Epidermal melanocyte (primary cell): ENCODE data around the gene ALG14.
"Not testable (repeated sequence)": the region's sequence is repeated elsewhere in the genome, so short reads cannot be mapped to it uniquely, and the experiment has no call there.

Source experiments
- DNase-seq: peaks from one replicate; pipeline ENCODE4 v3.0.0; 2011; ENCODE audit warnings: low spot score; ENCODE audit not compliant: insufficient read length

The ALG14 gene

DNA sequence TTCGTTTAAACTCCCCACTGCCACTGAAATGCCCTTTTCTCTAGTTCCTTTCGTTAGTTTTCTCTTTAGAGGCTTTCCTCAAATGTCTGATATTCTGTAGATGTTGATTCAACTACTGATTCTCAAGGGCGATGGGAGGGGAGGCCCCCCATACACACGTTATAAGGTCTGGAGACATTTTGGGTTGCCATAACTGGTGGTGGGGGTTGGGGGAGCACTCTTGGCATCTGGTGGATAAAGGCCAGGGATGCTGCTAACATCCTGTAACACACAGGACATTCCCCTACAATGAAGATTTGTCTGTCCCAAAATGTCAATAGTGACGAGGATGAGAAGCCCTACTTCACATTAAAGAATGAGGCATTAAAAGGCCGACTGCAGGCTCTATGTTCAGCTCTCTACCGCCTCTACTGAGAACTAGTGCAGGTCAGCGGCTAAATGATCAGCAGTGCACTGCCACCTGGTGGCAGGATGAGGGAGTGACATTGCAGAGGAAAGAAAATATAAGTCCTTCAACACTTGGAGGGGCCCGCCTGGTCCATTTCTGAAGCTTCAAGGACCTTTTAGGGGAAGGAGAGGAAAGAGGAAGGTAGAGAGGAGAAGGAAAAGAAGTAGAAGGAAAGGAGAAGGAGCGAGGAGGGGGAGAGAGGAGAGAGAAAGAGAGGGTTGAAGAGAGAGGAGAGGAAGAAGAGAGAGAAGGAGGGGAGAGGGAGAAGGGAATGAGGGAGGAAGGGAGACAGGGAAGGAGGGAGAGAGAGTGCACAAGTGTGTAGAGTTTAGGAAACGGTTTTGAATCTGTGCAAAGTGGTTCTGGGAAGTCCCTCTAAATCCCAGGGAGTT, 29.4 kb downstream of the ALG14 start:
- peak; percentile 82 for DNase-seq

- DNase-seq: peak; percentile 43
Observed at GRCh38 chr1:95042286-95042685, 30.5 kb downstream of the ALG14 start.

DNA sequence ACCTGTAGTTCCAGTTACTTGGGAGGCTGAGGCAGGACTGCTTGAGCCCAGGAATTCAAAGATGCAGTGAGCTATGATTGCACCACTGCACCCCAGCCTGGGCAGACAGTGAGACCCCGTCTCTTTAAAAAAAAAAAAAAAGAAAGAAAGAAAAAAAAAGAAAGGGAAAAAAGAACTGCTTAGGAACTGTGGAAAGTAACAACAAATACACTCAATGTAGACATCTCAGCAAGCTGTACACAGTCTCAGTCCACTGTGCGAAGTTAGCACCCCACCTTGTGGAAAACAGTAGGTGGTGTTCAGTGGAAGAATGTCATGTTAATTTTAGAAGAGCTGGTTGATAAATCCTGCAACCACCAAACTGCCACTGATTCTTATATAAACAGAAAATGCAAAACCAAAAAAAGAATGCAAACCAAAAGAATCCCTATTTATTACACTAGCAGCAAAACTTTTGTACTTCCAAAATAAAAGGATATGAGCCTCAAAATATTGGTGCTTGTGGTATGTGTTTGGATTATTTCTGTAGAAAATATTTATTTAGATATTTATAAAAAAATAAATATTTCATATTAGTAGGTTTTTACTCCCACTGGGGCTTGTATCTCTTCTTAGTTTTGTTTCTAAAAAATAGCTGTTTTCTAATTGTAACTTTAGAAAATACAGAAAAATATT, 31.1 kb downstream of the ALG14 start:
- peak; percentile 68 for DNase-seq

- DNase-seq: no peak
Observed at GRCh38 chr1:95040032-95040525, 32.7 kb downstream of the ALG14 start.

- no peak for DNase-seq
Observed at GRCh38 chr1:95039360-95040031, 33.3 kb downstream of the ALG14 start.

- DNase-seq: no peak
Observed at GRCh38 chr1:95035536-95035935, 37.2 kb downstream of the ALG14 start.

DNA sequence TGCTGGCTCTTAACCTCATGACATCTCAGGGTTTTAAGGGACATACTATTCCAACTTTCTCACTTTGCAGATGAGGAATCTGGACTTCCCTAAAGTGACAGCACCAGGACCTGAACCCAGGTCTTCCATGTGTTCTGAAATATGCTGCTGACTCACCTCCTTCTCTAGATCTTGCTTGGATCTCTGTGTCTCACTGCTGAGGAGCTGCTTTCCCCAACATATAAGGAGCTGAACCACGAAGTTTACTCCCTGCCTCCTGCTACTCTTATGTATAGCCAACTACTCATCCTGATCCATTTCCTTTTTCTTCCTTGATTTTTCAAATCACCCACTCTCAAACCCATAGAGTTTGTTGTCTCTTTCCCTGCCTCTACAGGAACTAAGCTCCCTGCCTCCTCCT, 38.2 kb downstream of the ALG14 start:
- no peak for DNase-seq

- no peak for DNase-seq
Observed at GRCh38 chr1:95033843-95034242, 38.9 kb downstream of the ALG14 start.

DNA sequence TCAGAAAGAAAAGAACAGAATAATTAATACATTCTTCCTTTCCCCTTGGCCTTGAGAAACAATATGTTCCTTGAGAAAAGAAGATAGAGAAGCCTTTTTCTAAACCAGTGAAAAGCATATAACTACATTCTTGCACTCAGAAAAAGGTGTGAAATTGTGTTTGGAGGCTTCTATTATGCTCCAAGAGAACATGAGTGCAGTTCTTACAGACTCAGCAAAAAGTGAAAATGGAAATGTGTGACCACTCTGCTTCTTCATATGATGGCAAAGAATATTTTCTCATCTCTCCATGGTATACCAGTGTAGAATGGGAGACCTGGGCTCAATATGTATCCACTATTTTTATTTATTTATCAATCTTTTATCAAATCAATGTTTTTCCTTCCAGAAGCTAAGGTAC, 43.2 kb downstream of the ALG14 start:
- no peak for DNase-seq

DNA sequence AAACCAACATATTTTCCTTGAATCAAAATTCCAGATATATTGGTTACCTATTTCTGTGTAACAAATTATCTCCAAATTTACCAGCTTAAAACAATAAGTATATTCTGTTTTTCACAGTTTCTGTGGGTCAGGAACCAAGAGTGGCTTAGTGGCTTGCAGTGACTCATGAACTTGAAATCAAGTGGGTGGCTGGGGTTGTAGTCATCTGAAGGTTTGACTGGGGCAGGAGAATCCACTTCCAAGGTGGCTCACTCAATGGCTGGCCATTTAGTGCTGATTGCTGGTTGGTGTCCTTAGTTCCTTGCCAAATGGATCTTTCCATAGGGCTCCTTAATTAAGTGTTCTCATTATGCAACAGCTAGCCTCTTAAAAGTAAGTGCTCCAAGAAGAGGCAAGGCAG, 43.8 kb downstream of the ALG14 start:
- DNase-seq: no peak

DNA sequence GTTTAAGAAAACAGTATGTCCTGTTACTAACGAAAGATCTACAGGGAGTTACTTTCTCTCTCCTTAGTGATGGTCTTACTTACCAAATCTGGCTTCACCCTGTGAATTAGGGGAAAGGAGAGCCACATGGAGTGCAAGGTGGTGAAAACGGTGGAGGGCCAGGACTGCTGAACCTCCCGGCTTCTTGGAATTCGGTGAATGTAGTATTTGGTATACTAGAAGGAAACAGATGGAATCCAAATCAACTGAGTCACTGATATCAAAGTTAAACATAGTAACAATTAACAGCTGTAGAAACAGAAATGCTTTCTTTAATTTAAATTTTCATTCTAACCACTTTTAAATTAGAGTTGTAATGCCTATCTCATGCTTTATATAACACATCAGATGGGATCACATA, 45.7 kb downstream of the ALG14 start:
- DNase-seq: no peak

DNA sequence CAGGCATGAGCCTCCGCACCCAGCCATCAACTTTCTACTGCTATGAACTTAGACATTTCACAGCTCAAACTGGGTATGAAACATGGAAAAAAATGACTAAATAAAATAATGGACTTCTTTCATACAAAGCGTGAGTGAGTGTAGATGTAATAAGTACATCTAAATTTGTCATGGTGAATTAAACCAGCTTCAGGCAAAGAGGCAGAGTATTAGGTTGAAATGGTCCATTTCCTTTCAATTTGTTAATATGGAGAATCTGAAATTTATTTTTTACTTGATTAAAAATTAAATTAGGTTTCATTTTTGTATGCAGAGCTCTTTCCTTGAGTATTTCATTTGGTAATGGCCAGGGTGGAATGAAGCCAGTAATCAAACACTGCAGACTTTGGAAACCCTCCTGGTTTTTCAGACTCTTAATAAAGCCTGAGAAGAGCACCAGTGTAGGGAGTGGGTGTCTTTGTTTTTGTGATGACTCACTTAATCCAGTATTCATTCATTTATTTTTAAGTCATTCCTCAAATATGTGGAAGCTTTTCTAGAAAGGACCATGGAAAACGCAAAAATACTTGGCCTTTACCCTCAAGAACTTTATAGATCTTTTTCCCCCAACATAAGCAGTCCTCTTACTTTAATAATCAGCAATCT, 49.2 kb downstream of the ALG14 start:
- peak; percentile 45 for DNase-seq

GRCh38 chr1:95022644-95022926, 50.2 kb downstream of the ALG14 start:
- no peak for DNase-seq

- no peak for DNase-seq
Observed at GRCh38 chr1:95021805-95022643, 50.7 kb downstream of the ALG14 start.

GRCh38 chr1:95021119-95021518, 51.6 kb downstream of the ALG14 start:
- no peak for DNase-seq

DNA sequence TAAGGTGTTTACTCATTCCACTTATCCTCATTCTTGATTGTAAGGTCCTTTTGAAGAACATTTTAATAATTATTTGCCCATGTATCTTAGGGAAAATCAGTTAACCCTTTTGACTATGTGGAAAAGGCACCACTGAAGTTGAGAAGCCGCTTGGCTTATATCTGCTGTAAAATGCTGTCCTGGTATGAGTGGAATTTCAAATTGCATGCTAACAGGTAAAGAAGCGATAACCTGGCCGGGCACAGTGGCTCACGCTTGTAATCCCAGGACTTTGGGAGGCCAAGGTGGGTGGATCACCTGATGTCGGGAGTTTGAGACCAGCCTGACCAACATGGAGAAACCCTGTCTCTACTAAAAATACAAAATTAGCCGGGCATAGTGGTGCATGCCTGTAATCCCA, 53.3 kb downstream of the ALG14 start:
- not testable (repeated sequence) for DNase-seq

- DNase-seq: no peak
Observed at GRCh38 chr1:95018602-95019369, 54.0 kb downstream of the ALG14 start.

DNA sequence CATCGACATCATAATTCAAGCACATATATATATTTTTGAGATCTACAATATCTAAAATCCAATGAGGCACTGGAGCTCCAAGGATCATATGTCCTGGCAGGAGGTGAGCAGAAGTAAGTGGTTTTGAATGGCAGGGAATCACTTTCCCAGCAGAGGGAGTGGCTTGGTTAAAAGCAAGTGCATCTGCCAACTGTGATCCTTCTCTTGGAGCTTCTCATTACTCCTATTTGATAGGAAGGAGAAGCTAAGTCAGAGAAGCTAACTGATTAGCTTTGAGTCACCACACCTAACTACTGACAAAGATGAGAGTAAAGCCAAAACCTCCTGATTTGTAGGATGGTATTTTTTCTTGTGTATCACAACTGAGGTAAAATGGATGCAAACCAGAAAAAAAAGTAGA, 55.0 kb downstream of the ALG14 start:
- no peak for DNase-seq

DNA sequence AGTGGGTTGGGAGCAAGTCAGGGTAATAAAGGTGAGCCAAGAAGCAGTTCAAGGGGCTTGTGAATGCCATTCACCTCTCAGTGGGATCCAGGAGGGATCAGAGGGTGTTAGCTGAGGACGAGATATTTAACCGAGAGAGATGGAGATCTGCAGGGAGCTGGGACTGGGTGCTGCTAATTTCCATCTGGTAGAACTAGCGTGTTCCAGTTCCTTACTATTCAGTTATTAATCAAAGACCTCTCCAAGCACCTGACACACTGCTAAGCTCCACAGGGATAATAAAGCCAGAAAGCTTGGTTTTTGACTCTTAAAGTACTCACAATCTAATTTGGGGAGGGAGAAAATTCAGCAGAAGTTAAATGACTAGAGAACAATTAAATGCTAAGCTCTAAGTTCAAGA, 57.7 kb downstream of the ALG14 start:
- no peak for DNase-seq

GRCh38 chr1:95013950-95014574, 58.7 kb downstream of the ALG14 start:
- no peak for DNase-seq
